ENCODE data around the gene ABCB11.

DNA sequence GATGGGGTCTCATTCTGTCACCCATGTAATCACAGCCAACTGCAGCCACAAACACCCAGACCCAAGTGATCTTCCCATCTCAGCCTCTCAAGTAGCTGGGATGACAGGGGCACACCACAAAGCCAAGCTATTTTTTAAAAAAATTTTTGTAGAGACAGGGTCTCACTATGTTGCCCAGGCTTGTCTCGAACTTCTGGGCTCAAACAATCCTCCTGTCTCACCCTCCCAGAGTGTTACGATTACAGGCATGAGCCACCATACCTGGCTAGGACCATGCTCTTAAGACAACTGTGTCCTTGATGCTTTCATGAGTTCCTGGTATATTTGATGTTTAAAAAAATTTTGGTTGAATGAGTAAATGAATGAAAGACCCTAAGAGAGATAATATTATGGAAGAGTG is 19.4 kb downstream of the ABCB11 start:
- TF ChIP-seq CTCF (IDR thresholded peaks at IDR 0.05; ENCODE audit: low read depth, low read length) (no peak), EZH2phosphoT487 (IDR thresholded peaks at IDR 0.05; ENCODE audit: low read depth) (no peak)

All from OCI-LY3 (cell line).